Fibroblast of skin of right biceps (primary cell): ENCODE results near the gene HNRNPL.
"Not testable (repeated sequence)": the region's sequence is repeated elsewhere in the genome, so short reads cannot be mapped to it uniquely, and the experiment has no call there.

Experiments
- DNase-seq: peaks from one replicate; pipeline ENCODE4 v3.0.0-alpha.2; 2013

HNRNPL gene

DNA sequence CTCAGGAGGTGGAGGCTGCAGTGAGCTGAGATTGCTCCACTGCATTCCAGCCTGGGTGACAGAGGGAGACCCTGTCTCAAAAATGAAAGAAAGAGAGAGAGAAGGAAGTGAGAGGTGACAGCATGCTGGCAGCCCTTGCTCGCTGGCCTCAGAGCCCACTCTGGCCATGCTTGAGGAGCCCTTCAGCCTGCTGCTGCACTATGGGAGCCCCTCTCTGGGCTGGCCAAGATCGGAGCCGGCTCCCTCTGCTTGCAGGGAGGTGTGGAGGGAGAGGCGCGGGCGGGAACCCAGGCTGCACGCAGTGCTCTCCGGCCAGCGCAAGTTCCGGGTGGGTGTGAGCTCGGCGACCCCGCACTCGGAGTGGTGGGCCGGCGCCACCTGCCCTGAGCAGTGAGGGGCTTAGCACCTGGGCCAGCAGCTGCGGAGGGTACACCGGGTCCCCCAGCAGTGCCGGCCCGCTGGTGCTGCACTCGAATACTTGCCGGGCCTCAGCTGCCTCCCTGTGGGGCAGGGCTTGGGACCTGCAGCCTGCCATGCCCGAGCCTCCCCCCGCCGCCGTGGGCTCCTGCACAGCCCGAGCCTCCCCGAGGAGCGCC lies 28.5 kb downstream of the HNRNPL start:
- not testable (repeated sequence) for DNase-seq

DNA sequence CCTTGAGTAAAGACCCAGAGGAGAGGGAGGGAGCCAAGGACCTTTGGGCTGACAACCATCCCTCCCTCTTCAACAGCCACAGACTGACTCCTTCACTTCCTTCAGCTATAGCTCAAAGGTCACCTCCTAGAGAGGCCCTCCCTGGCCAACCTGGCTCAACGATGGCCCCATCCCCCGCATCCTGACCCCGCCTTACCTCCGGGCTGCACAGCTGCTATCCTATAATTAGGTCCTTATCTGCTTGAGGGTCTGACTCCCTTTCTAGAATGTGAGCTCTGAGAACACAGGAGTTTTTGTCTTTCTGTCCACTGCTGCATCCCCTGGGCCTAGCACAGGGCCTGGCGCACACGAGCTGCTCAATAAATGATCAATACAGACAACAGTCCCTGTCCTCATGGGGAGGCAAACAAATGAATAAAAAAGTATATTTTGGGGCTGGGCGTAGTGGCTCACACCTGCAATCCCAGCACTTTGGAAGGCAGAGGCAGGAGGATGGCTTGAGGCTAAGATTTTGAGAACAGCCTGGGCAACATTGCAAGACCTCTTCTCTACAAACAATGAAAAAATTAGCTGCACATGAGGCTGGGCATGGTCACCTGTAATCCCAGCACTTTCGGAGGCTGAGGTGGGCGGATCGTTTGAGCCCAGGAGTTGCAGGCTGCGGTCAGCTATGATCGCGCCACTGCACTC lies 30.4 kb downstream of the HNRNPL start:
- no peak for DNase-seq

DNA sequence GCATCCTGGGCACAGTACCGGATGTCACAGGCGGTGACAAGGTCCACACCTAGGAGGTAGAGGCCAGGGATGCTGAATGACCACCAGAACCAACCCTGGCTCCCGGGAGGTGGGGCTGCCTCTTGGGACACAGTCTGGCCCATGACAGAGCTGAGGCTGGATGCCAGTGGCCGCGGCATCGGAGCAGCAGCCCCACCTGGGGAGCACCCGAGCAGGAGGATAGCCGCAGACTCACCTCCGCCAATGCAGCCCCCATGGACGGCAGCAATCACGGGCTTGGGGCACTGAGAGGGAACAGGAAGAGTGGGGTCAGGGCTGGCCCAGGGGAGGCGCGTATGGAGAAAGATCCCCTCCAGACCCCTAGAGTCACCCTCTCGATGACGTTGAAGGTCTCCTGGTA lies 32.7 kb downstream of the HNRNPL start:
- DNase-seq, result no peak

- no peak for DNase-seq
Measured at GRCh38 chr19:38816131-38816750, 33.5 kb downstream of the HNRNPL start.

GRCh38 chr19:38815059-38816001 lies 34.5 kb downstream of the HNRNPL start:
- no peak for DNase-seq

- DNase-seq, result not testable (repeated sequence)
Measured at GRCh38 chr19:38813932-38814331, 35.9 kb downstream of the HNRNPL start.

GRCh38 chr19:38813323-38813722 lies 36.5 kb downstream of the HNRNPL start:
- no peak for DNase-seq

GRCh38 chr19:38812841-38813320 lies 36.9 kb downstream of the HNRNPL start, which contains the start of gene LGALS4:
LGALS4 (minus strand) TSS chr19:38812945; CDS start chr19:38812886, 59 bp downstream.
- no peak for DNase-seq

DNA sequence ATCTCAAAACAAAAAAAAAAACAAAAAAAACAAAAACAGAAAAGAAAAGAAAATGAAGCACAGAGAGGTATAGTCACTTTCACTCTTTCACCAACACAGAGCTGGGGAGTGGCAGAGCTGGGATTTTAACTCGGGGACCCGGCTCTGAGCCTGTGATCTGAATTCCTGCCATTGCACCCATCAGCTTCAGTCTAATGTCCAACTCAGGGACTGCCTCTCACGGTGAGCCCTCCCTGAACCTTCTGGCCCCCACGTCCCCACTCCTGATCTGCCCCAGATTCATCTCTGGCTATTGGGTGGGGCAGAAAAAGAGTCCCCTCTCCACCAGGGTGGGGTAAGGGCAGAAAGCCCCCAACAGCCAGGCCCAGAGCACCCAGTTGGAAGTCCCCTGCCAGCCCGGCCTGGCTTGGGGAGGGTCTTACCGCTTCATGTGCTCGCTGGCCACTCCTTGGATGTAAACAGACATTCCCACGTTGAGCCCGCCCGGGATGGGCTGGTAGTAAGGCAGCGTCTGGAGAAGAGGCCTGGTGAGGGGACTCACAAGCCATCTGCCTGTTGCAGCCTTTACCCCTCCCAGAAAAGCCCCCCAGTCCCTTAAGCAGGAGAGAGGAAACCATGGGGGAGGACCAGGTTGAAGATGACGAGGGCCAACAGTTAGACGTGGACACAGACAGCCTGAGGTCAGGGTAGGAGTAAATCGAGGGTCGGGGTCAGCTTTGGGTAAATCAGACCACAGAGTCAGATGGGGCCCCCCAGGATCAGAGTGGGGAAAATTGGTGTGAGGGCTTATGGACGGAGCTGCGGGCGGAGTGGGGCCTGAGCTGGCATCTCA lies 37.6 kb downstream of the HNRNPL start:
- DNase-seq, result no peak

DNA sequence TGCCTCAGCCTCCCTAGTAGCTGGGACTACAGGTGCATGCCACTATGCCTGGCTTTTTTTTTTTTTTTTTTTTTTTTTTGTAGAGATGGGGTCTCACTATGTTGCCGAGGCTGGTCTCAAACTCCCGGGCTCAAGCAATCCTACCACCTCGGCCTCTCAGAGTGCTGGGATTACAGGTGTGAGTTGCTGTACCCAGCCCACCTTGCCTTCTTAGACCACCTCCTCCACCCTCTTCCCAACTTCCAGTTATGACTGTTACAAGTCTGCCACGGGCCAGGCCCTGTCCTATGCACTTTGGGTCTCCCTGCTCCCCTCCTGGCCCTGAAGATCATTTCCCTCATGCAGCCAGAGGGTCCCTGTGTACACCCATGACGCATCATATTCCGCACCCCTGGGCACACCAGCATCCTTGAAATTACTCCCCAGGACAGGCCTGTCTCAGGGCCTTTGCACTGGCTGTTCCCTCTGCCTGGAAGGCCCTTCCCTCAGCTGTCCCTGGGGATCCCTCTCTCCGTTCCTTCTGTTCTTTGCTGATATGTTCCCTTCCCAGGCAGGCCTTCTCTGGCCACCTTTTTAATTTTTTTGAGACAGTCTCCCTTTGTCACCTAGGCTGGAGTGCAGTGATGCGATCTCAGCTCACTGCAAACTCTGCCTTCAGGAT lies 40.1 kb downstream of the HNRNPL start:
- DNase-seq, result no peak

GRCh38 chr19:38808741-38809140 lies 41.0 kb downstream of the HNRNPL start:
- DNase-seq, result no peak

DNA sequence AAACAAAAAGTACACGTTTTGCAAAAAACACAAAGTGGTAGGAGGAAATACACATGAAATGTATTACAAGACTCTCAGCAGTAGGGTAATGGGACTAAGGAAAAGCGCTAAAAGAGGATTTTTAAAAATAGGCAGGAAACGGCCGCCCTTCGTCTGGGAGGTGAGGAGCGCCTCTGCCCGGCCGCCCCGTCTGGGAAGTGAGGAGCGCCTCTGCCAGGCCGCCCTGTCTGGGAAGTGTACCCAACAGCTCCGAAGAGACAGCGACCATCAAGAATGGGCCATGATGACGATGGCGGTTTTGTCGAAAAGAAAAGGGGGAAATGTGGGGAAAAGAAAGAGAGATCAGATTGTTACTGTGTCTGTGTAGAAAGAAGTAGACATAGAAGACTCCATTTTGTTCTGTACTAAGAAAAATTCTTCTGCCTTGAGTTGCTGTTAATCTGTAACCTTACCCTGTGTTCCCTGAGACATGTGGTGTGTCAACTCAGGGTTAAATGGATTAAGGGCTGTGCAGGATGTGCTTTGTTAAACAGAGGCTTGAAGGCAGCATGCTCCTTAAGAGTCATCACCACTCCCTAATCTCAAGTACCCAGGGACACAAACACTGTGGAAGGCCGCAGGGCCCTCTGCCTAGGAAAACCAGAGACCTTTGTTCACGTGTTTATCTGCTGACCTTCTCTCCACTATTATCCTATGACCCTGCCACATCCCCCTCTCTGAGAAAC lies 42.2 kb downstream of the HNRNPL start:
- DNase-seq, result not testable (repeated sequence)

- no peak for DNase-seq
Measured at GRCh38 chr19:38806371-38806770, 43.4 kb downstream of the HNRNPL start.

GRCh38 chr19:38805180-38805579 lies 44.6 kb downstream of the HNRNPL start:
- no peak for DNase-seq

GRCh38 chr19:38803543-38803942 lies 46.2 kb downstream of the HNRNPL start:
- no peak for DNase-seq

- no peak for DNase-seq
Measured at GRCh38 chr19:38801359-38802095, 48.3 kb downstream of the HNRNPL start.

- DNase-seq, result no peak
Measured at GRCh38 chr19:38800577-38801347, 49.0 kb downstream of the HNRNPL start.

DNA sequence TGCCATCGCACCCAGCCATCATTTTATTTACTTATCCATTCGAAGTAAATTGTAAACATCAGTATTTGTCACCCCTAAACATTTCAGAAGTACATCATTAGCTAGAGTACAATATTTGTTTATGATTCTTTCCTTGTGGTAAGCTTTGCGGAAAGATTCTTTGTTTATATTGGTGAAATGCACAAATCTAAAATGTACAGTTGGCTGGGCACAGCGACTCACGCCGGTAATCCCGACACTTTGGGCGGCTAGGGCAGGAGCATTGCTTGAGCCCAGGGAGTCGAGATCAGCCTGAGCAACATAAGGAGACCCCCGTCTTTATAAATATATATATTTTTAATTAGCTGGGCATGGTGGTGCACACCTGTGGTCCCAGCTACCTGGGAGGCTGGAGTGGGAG lies 50.7 kb downstream of the HNRNPL start:
- DNase-seq, result no peak

DNA sequence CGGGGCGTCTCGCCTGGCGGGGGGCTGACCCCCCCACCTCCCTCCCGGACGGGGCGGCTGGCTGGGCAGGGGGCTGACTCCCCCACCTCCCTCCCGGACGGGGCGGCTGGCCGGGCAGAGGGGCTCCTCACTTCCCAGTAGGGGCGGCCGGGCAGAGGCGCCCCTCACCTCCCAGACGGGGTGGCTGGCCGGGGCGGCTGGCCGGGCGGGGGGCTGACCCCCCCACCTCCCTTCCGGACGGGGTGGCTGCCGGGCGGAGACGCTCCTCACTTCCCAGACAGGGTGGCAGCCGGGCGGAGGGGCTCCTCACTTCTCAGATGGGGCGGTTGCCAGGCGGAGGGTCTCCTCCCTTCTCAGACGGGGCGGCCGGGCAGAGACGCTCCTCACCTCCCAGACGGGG lies 52.0 kb downstream of the HNRNPL start:
- DNase-seq, result not testable (repeated sequence)
